Stimulated activated naive CD8-positive, alpha-beta T cell treated with anti-CD3 and anti-CD28 coated beads, Interleukin-15, Interleukin-2, amounts not matched to agents 100 ng/mL and 50 ng/mL, for 24 hours (primary cell): ENCODE data around the gene OAS3.
"Not testable (repeated sequence)": the region's sequence is repeated elsewhere in the genome, so short reads cannot be mapped to it uniquely, and the experiment has no call there.

Experiments used
- H3K27ac Mint-ChIP-seq: one replicate; pipeline ENCODE4 v1.8.0; 2021; ENCODE audit warnings: mild to moderate bottlenecking, mixed read lengths
- H3K27me3 Mint-ChIP-seq: one replicate; pipeline ENCODE4 v1.8.0; 2021; ENCODE audit warnings: mixed read lengths
- H3K36me3 Mint-ChIP-seq: one replicate; pipeline ENCODE4 v1.8.0; 2021; ENCODE audit warnings: low read depth, mixed read lengths
- H3K4me1 Mint-ChIP-seq: one replicate; pipeline ENCODE4 v1.8.0; 2021; ENCODE audit warnings: low read depth, mixed read lengths
- H3K4me3 Mint-ChIP-seq: one replicate; pipeline ENCODE4 v1.8.0; 2021; ENCODE audit warnings: mild to moderate bottlenecking, mixed read lengths
- H3K9me3 Mint-ChIP-seq: one replicate; pipeline ENCODE4 v1.8.0; 2021; ENCODE audit warnings: mixed read lengths

OAS3 gene

DNA sequence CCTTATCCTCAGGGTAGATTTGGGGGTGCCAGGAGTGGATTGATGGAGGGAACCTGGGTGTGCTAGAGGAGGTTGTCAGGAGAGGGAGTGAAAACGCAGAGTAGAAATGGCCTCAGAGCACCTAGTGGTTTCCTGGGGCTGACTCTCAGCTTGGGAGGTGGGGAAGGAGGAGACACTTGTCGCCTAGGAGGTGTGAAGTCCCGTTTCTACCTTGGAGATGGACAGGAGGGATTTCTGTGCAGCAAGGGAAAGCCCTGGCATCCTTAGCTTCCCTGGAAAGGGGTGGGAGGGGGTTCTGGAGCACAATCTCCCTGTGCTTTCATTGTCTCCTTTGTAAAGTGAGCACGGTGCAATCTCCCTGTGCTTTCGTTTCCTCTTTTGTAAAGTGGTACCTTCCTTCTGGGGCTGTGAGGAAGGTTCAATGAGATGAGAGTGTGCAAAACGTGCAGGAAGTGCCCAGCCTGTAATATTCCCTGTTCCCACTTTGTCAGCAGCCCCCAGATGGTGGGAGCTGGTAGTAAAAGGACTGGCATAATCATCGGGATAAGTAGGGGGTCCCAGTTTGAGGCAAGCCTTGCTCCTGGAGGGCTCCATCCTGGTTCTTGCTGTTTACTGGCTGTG is 1.6 kb downstream of the OAS3 start:
- Mint-ChIP-seq H3K27me3 (no peaks in the 10 kb centered on the region), H3K4me1 (peaks cover 33% of the 10 kb centered on the region), H3K36me3 (peaks cover 8% of the 10 kb centered on the region), H3K27ac (peak overlapping the region; percentile 77), H3K9me3 (no peaks in the 10 kb centered on the region), H3K4me3 (peak overlapping the region; percentile 84)

GRCh38 chr12:112941528-112942335 is 3.5 kb downstream of the OAS3 start:
- no peaks in the 10 kb centered on the region for H3K27me3 Mint-ChIP-seq
- no peak overlapping the region for H3K27ac Mint-ChIP-seq
- H3K4me1 Mint-ChIP-seq: peaks cover 33% of the 10 kb centered on the region
- no peak overlapping the region for H3K4me3 Mint-ChIP-seq
- H3K36me3 Mint-ChIP-seq: peaks cover 18% of the 10 kb centered on the region
- H3K9me3 Mint-ChIP-seq: no peaks in the 10 kb centered on the region

DNA sequence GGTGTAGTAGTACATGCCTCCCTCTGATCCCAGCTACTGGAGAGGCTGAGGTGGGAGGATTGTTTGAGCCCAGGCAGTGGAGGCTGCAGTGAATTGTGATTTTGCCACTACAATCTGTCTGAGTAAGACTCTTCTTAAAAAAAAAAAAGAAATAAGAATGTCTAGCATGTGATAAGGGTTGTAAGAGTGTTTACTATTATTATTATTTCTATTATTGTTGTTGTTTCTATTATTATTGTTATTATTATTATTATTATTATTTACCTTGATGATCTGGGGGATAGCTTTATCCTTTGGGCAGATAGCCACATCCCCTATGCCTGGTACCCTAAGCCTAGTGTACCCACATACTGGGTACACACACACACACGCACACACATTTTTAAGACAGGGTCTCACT is 4.3 kb downstream of the OAS3 start:
- peaks cover 26% of the 10 kb centered on the region for H3K36me3 Mint-ChIP-seq
- no peaks in the 10 kb centered on the region for H3K27me3 Mint-ChIP-seq
- no peak overlapping the region for H3K27ac Mint-ChIP-seq
- no peaks in the 10 kb centered on the region for H3K9me3 Mint-ChIP-seq
- peaks cover 27% of the 10 kb centered on the region for H3K4me1 Mint-ChIP-seq
- no peak overlapping the region for H3K4me3 Mint-ChIP-seq

DNA sequence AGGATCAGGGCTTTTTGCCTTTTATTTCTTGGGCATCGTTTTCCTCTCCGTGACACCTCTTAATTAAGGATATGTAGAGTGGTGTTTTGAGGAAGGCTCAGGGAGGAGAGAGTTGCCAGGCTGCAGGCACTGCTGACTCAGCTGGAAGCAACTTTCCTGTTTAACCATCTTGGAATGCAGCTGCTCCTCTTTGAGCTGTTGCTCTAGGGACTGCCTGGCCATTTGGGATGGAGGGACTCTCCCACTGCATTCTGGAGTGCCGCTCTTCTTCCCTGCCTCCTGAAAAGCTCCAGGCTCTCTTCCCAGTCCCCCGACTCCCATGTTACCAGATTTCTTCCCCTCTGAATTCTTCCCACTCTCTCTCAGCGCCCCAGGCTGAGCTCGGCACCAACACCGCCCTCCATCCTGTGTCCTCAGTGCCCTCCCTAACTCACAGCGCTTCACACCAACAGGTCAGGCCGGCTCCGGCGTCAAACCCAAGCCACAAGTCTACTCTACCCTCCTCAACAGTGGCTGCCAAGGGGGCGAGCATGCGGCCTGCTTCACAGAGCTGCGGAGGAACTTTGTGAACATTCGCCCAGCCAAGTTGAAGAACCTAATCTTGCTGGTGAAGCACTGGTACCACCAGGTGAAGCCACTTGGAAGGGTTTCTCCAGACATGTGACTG is 5.9 kb downstream of the OAS3 start:
- H3K27ac Mint-ChIP-seq: no peak overlapping the region
- H3K4me1 Mint-ChIP-seq: peaks cover 13% of the 10 kb centered on the region
- H3K27me3 Mint-ChIP-seq: no peaks in the 10 kb centered on the region
- H3K36me3 Mint-ChIP-seq: peaks cover 31% of the 10 kb centered on the region
- no peaks in the 10 kb centered on the region for H3K9me3 Mint-ChIP-seq
- H3K4me3 Mint-ChIP-seq: no peak overlapping the region

GRCh38 chr12:112945515-112945914 is 7.2 kb downstream of the OAS3 start:
- Mint-ChIP-seq H3K27ac (no peak overlapping the region), H3K36me3 (peaks cover 40% of the 10 kb centered on the region), H3K27me3 (no peaks in the 10 kb centered on the region), H3K4me1 (no peaks in the 10 kb centered on the region), H3K9me3 (no peaks in the 10 kb centered on the region), H3K4me3 (no peak overlapping the region)

GRCh38 chr12:112946236-112947000 is 8.1 kb downstream of the OAS3 start:
- no peak overlapping the region for H3K27ac Mint-ChIP-seq
- H3K4me1 Mint-ChIP-seq: no peaks in the 10 kb centered on the region

DNA sequence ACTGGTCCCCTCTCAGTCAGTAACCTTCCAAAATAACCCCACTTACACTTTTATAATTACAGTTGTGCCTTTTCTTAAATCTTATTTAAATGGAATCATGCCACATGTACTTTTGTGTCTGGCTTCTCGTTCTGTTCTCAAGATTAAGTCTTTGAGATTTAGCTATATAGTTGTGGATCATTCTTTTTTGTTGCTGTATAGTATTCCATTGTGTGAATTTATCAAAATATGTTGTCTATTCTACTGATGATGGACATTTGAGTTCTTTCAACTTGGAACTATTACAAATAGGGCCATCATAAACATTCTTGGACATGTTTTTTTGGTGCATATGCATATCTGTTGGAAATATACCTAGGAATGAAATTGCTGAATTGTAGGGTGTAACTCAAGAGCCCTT is 9.0 kb downstream of the OAS3 start:
- no peaks in the 10 kb centered on the region for H3K4me1 Mint-ChIP-seq
- H3K27ac Mint-ChIP-seq: no peak overlapping the region
- peaks cover 55% of the 10 kb centered on the region for H3K36me3 Mint-ChIP-seq
- H3K9me3 Mint-ChIP-seq: no peaks in the 10 kb centered on the region
- no peak overlapping the region for H3K4me3 Mint-ChIP-seq
- no peaks in the 10 kb centered on the region for H3K27me3 Mint-ChIP-seq

More at GRCh38 chr12:112946236-112947000, 8.1 kb downstream of the OAS3 start:
- peaks cover 47% of the 10 kb centered on the region for H3K36me3 Mint-ChIP-seq
- no peak overlapping the region for H3K4me3 Mint-ChIP-seq
- no peaks in the 10 kb centered on the region for H3K27me3 Mint-ChIP-seq
- no peaks in the 10 kb centered on the region for H3K9me3 Mint-ChIP-seq

GRCh38 chr12:112947761-112948160 is 9.5 kb downstream of the OAS3 start:
- no peak overlapping the region for H3K27ac Mint-ChIP-seq
- no peaks in the 10 kb centered on the region for H3K27me3 Mint-ChIP-seq
- no peaks in the 10 kb centered on the region for H3K4me1 Mint-ChIP-seq
- no peaks in the 10 kb centered on the region for H3K9me3 Mint-ChIP-seq
- peaks cover 59% of the 10 kb centered on the region for H3K36me3 Mint-ChIP-seq
- no peak overlapping the region for H3K4me3 Mint-ChIP-seq

- Mint-ChIP-seq H3K9me3 (no peaks in the 10 kb centered on the region), H3K27ac (no peak overlapping the region), H3K4me1 (no peaks in the 10 kb centered on the region), H3K36me3 (peaks cover 64% of the 10 kb centered on the region), H3K27me3 (no peaks in the 10 kb centered on the region), H3K4me3 (no peak overlapping the region)
Measured at GRCh38 chr12:112948806-112949205, 10.5 kb downstream of the OAS3 start.

GRCh38 chr12:112950701-112951100 is 12.4 kb downstream of the OAS3 start:
- H3K36me3 Mint-ChIP-seq: peaks cover 64% of the 10 kb centered on the region
- no peak overlapping the region for H3K27ac Mint-ChIP-seq
- no peaks in the 10 kb centered on the region for H3K4me1 Mint-ChIP-seq

GRCh38 chr12:112957125-112957524 is 18.9 kb downstream of the OAS3 start:
- not testable (repeated sequence) for H3K4me3 Mint-ChIP-seq, H3K27me3 Mint-ChIP-seq, H3K9me3 Mint-ChIP-seq, H3K27ac Mint-ChIP-seq, H3K4me1 Mint-ChIP-seq
- peaks cover 76% of the 10 kb centered on the region for H3K36me3 Mint-ChIP-seq

More at GRCh38 chr12:112950701-112951100, 12.4 kb downstream of the OAS3 start:
- Mint-ChIP-seq H3K27me3 (no peaks in the 10 kb centered on the region), H3K9me3 (no peaks in the 10 kb centered on the region), H3K4me3 (no peak overlapping the region)

- Mint-ChIP-seq H3K36me3 (peaks cover 72% of the 10 kb centered on the region), H3K4me3 (no peak overlapping the region), H3K27ac (no peak overlapping the region), H3K9me3 (no peaks in the 10 kb centered on the region), H3K4me1 (peaks cover 5% of the 10 kb centered on the region), H3K27me3 (no peaks in the 10 kb centered on the region)
Measured at GRCh38 chr12:112961074-112961473, 22.8 kb downstream of the OAS3 start.

DNA sequence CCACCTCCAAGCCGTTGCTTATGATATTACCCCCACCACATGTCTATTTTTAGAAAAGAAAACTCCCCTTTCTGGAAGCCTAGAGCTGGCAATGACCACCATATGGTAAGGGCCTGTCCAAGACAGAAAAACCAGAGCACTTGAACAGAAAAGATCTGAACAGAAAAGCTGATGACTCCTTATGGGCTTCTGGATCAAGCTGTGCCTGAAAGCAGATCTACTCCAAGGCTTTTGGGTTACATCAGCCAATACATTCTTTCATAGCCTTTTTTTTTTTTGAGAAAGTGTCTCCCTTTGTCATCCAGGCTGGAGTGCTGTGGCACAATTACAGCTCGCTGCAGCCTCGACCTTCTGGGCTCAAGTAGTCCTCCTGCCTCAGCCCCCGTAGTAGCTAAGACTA is 23.3 kb downstream of the OAS3 start:
- Mint-ChIP-seq H3K36me3 (peaks cover 72% of the 10 kb centered on the region), H3K4me3 (no peak overlapping the region), H3K9me3 (no peaks in the 10 kb centered on the region), H3K27me3 (no peaks in the 10 kb centered on the region), H3K4me1 (peaks cover 5% of the 10 kb centered on the region), H3K27ac (no peak overlapping the region)

DNA sequence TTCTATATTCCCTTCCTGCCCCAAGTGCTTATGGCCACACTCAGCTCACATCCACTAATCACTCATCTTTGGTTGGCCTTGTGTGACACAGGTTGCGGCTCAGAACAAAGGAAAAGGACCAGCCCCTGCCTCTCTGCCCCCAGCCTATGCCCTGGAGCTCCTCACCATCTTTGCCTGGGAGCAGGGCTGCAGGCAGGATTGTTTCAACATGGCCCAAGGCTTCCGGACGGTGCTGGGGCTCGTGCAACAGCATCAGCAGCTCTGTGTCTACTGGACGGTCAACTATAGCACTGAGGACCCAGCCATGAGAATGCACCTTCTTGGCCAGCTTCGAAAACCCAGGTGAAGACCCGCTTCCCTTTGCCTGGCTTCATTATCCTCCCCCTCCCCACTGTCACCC is 24.3 kb downstream of the OAS3 start:
- Mint-ChIP-seq H3K27ac (no peak overlapping the region), H3K27me3 (no peaks in the 10 kb centered on the region), H3K4me3 (no peak overlapping the region), H3K9me3 (no peaks in the 10 kb centered on the region), H3K4me1 (peaks cover 5% of the 10 kb centered on the region), H3K36me3 (peaks cover 68% of the 10 kb centered on the region)
